HG03095 (cell line): ENCODE data around the gene KCNJ6.
"Not testable (repeated sequence)": the region's sequence is repeated elsewhere in the genome, so short reads cannot be mapped to it uniquely, and the experiment has no call there.

Experiments used
- ATAC-seq: cut with Tn5 transposase; IDR thresholded peaks from one replicate; pipeline ENCODE4 v1.9.1; 2021; ENCODE audit warnings: moderate library complexity; ENCODE audit not compliant: unreplicated experiment

KCNJ6 gene

DNA sequence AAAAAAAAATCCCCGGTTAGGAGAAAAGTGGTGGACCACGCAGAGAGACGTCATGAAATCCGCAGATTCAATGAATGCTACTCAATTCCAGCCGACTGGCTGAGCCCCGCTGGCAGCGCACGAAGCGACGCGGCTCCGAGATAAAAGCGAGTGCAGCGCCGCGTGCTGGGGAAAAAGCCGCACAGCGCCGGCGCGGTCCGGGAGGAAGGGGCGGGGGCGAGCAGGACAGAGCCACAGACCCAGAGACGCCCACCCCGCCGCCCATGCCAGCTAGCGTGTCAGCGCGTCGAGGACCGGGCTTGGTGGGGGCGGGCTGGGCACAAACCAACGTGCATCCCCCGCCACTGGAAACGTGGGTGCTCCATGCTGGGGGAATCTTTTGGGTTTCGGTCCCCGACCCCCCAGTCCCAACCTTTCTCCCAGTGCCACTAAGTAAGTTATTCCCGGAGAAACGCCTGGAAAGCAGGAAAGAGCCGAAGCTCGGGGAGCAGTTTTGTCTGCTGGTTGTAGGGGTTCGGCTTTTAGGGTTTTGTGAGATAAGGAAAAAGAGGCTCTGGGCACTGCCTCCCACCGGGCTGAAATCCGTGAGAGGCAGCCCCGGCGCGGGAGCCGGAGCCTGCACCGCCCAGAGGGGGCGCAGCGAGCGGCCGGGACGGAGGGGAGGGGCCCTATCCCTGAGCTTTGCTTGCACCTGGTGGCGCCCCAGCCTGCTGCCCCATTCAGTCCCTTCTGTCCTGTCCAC lies at the start of gene KCNJ6:
KCNJ6 (minus strand) TSS at position 148 of the 742 bp plus-strand sequence. CDS start 75,775 bp downstream, outside the sequence.
- ATAC-seq, result no peak

DNA sequence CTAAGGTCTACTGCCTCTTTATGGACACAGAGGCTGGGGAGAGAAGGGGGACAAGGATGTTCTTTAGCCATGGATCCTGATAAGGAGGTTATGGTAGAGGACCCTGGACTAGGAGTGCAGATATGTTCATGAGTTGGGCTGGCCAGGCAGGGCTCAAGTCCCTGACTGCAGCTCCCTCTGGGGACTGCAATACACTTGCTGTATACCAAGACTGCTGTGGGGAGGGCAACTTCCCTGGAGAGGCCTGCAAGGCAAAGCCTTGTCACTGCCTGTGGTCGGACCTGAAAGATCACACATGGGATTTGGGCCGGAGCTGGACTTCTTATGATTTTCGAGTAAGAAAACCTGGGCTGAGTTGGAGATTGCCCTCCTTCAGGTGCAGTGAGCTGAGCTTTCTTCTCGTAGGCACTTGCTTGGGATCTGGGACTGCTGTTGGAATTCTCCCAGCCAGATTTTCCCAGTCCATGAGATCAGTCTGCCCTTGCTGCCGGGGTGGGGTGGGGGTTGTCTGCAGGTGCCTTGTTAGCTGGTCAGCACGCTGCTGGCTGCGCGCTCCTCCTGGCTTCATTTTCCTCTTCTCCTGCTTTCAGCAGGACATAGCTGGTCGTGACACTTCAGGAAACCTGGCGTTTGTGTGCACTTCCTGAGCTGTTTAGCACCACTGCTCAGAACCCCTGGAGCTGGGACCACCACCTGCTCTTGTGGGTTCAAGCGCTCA lies 49.0 kb upstream of the KCNJ6 start:
- no peak for ATAC-seq

- ATAC-seq, result no peak
These were observed 42.3 kb upstream of the KCNJ6 start for GRCh38 chr21:37958537-37958936.

DNA sequence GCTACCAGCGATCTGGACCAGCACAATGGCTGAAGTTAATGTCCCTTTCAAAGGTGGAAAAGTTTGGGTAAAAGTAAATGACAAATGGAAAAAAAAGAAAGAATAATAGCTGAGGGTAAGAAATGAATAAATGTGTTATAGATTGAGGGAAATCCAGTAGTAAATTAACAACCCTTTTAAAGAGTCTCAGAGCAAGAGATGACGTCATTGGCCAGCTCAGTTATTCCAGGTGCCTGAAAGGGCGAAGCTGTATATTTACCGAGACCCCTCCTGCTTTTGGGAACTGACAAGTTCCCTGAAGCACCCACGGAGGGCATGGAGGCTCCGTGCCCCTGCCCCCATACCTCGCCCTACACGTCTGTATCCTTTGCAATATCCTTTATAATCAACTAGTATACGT lies 40.5 kb upstream of the KCNJ6 start:
- ATAC-seq, result no peak

DNA sequence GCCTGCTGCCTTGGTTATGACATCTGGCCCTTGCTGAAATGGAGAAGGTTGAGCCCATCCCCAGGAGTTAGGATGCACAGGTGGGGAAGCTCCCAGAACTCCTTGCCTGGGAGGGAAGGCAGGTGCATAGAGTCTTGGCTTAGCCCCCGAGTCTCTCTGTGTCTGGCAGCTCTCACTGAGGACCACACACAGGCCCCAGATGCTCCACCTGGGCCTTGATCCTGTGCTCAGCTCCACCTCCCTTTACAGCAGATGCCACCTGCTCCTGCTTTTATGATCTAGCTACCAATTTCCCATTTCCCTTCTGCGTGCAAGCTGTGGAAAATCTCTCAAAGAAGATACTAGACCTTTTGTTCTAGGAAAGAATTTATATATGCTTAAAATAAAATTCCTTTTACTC lies 28.8 kb upstream of the KCNJ6 start:
- no peak for ATAC-seq

GRCh38 chr21:37944496-37944895 lies 28.2 kb upstream of the KCNJ6 start:
- no peak for ATAC-seq

DNA sequence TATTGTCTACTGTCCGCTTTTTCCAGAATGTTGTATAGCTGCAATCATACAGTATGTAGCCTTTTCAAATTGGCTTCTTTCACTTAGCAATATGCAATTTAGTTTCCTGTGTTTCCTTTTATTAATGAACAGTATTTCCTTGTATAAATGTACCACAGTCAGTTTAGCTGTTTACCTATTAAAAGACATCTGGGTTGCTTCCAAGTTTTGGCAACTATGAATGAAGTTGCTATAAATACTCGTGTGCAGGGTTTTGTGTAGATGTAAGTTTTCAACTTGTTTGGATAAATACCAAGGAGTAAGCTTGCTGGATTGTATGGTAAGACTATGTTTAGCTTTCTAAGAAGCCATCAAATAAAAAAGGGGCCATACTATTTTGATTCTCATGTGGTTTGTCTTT lies 24.4 kb upstream of the KCNJ6 start:
- no peak for ATAC-seq

DNA sequence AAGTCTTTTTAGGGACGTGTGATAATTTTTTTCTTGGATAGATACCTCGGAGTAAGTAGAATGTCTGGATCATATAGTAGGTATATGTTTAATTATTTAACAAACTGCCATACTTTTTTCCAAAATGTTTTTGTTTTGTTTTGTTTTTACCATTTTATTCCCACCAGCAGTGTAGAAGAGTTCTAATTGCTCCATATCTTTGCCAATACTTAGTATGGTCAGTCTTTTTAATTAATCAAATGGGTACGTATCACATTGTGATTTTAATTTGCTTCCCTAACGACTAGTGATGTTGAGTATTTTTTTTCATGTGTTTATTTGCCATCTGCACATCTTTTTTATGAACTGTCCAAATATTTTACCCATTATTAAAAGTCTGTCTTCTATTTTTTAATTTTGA lies 23.6 kb upstream of the KCNJ6 start:
- no peak for ATAC-seq

- no peak for ATAC-seq
These were observed 23.0 kb upstream of the KCNJ6 start for GRCh38 chr21:37939251-37939650.

GRCh38 chr21:37937668-37938067 lies 21.4 kb upstream of the KCNJ6 start:
- no peak for ATAC-seq

- ATAC-seq, result no peak
These were observed 19.9 kb upstream of the KCNJ6 start for GRCh38 chr21:37936010-37936785.

GRCh38 chr21:37932936-37933335 lies 16.7 kb upstream of the KCNJ6 start:
- no peak for ATAC-seq

DNA sequence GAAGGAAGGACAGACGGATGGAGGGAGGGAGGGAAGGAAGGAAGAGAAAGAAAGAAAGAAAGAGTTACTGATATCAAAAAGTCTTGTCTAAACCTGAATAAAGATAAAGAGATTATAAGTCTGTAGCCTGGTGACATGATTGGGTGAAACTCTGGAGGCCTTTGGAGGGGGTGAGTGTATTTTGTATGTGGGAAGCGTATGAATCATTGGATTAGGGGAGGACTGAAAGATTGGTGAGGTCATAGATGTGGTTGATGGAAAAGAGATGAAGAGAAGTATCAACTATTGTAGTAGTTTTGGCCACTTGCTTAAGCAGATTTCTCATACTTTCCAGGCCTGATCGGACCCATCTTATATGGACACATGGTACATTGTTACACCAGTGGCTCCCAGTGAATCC lies 11.5 kb upstream of the KCNJ6 start:
- ATAC-seq, result no peak

DNA sequence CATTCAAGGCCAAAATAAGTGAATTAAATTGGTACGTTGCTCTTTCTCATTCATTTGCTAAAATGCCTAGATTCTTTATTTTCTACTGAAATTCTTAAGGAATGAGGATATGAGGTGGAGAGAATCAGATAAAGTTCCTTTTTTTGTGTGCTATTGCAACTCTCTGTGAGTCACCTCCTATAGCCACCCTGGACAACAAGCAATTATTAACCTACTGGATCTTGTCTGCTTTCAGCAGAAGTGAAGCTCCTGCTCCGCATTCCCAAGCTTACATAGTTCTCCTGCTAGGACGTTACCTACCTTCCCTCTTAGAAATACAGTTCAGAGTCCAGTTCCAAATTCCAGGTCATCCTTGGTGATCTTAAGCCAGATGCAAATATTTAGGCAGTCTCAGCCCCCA lies 4.8 kb upstream of the KCNJ6 start:
- ATAC-seq, result no peak

DNA sequence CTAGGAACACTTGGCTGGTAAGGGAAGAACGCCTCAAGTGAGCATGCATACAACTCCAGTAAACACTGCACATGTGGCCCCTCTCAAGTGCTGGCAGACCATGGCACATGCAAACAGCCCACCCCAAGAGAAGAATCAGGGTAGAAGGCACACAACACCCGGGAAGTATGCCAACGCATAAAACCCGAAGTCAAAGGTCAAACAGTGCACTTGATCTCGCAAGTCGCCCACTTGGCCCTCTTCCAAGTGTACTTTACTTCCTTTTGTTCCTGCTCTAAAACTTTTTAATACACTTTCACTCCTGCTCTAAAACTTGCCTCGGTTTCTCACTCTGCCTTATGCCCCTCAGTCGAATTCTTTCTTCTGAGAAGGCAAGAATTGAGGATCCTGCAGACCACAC lies 4.0 kb upstream of the KCNJ6 start:
- ATAC-seq, result not testable (repeated sequence)

- no peak for ATAC-seq
These were observed 1.4 kb upstream of the KCNJ6 start for GRCh38 chr21:37917612-37918011.

DNA sequence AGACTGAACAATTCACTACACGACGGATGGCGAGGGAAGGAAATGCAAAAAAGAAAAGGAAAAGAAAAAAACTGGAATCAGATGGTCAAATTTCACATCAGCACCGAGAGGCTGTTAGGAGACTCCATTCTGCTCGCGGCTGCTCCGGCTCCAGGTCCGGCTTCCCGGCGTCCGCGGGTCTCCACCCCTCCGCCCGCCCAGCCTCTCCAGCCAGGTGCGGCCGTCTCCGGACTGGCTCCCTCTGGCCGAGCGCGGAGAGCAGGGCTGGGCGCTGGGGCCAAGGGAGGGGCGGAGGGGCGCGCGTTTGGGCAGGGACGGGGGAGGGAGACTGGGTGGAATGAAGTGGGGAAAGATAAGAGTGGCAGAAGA lies 332 bp downstream of the KCNJ6 start:
- ATAC-seq, result no peak

DNA sequence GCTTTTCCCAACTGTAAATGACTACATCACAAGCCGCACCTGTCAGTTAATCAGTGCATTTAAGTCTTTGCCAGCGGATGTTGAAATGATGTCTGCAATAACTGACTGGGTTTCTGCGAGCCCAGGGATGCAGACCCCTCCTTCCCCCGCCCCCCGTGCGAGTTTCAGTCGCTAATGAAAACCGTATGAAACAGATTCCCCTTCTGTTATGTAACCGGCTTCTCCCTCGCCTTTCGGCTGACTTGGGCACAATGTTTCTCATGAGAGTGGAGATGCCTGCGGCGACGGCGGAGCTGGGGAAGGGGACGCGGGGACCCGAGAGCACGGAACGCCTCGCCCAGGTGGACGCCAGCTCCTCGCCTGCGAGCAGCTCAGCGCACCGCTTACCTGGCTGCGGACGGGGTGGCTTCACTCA lies 753 bp downstream of the KCNJ6 start:
- no peak for ATAC-seq

- no peak for ATAC-seq
These were observed 3.6 kb downstream of the KCNJ6 start for GRCh38 chr21:37912616-37913015.

DNA sequence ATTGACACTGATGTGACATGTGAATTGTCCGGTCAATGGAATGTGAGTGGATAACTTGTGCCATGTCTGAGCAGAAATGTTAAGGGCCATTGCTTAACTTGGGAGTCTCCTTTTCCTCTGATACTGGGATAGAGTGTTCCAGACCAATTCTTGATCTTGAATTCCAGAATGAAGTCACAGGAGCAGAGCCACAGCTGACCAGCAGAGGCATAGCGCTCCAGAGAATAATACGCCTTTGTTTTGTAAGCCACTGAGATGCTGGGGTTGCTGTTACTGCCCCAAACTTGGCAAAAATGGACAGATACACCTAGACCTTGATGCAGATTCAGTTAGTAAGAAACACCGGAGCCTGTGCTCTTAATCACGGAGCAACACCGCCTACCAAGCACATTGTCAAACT lies 6.3 kb downstream of the KCNJ6 start:
- ATAC-seq, result no peak

DNA sequence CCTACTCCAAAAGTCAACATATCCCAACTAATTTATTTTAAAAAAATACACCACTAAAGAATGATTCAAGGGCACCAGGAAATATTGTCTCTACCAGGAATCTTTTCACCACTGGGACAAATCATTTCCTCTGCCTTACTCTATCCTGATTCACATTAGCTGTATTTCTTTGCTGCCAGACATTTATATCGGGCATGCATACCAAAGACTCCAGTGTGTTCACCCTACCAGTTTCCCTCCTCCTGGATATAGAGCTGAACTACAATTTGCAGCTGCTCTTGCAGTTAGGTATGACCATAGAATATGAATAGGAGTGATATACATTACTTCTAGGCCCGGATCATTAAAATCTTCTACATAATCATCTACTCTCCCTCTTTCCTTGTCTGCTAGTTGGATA lies 7.6 kb downstream of the KCNJ6 start:
- no peak for ATAC-seq

- no peak for ATAC-seq
These were observed 9.2 kb downstream of the KCNJ6 start for GRCh38 chr21:37907076-37907475.
